GM23338 (cell line): Measurements from ENCODE around the gene SMIM10L1. TPM values are rescaled to one million over a fixed set of nuclear protein-coding genes. Genes with fewer than 3 reads are reported as not detected.

ENCODE experiments used
- ATAC-seq: fragments of 200-7000 bp; cut with Tn5 transposase; 3 replicates; pipeline ENCODE4 v1.9.1; 2020
- DNase-seq: peaks from one replicate; pipeline ENCODE4 v3.0.0-alpha.2; 2015; ENCODE audit warnings: low spot score
- H2AFZ ChIP-seq: fragments of 200-600 bp; sonication (generic); 2 replicates; pipeline ENCODE4 v1.8.0; 2016; ENCODE audit warnings: antibody characterized with exemption, mild to moderate bottlenecking, moderate library complexity
- H3F3A ChIP-seq: fragments of 200-600 bp; sonication (generic); replicated peaks from 2 replicates; pipeline ENCODE4 v1.8.0; 2017; ENCODE audit warnings: antibody characterized with exemption, mixed run types, low read depth
- H3K27ac ChIP-seq: fragments of 200-600 bp; sonication (generic); 2 replicates; pipeline ENCODE4 v1.6.1; 2016; ENCODE audit warnings: low read depth
- H3K27me3 ChIP-seq: fragments of 200-600 bp; sonication (generic); 2 replicates; pipeline ENCODE4 v1.8.0; 2016; ENCODE audit warnings: mild to moderate bottlenecking, mixed run types, moderate library complexity; ENCODE audit not compliant: insufficient read depth
- H3K36me3 ChIP-seq: fragments of 200-600 bp; sonication (generic); 2 replicates; pipeline ENCODE4 v1.8.0; 2016; ENCODE audit warnings: mild to moderate bottlenecking; ENCODE audit not compliant: insufficient read depth
- H3K4me1 ChIP-seq: fragments of 200-600 bp; sonication (generic); 2 replicates; pipeline ENCODE4 v1.8.0; 2016; ENCODE audit warnings: mild to moderate bottlenecking, moderate library complexity; ENCODE audit not compliant: insufficient read depth
- H3K4me2 ChIP-seq: fragments of 200-600 bp; sonication (generic); 2 replicates; pipeline ENCODE4 v1.7.1; 2017; ENCODE audit warnings: mixed run types
- H3K4me3 ChIP-seq: fragments of 200-600 bp; sonication (generic); 2 replicates; pipeline ENCODE4 v1.6.1; 2016; ENCODE audit warnings: mixed run types
- H3K79me2 ChIP-seq: fragments of 200-600 bp; sonication (generic); replicated peaks from 2 replicates; pipeline ENCODE4 v1.8.0; 2017; ENCODE audit warnings: mild to moderate bottlenecking; ENCODE audit not compliant: insufficient read depth
- H3K9me2 ChIP-seq: fragments of 200-600 bp; sonication (generic); 2 replicates; pipeline ENCODE4 v1.8.0; 2017; ENCODE audit not compliant: insufficient read depth
- H4K20me1 ChIP-seq: fragments of 200-600 bp; sonication (generic); replicated peaks from 2 replicates; pipeline ENCODE4 v1.8.0; 2017; ENCODE audit warnings: mild to moderate bottlenecking; ENCODE audit not compliant: insufficient read depth
- H3K27ac Mint-ChIP-seq: 2 replicates; pipeline ENCODE4 v1.8.0; 2020; ENCODE audit warnings: inconsistent platforms, mild to moderate bottlenecking, moderate library complexity, mixed read lengths
- H3K27me3 Mint-ChIP-seq: 3 replicates; pipeline ENCODE4 v1.8.0; 2022; ENCODE audit warnings: low read depth, mild to moderate bottlenecking, moderate library complexity, mixed read lengths, inconsistent platforms; ENCODE audit not compliant: insufficient read depth, poor library complexity
- H3K36me3 Mint-ChIP-seq: 3 replicates; pipeline ENCODE4 v1.8.0; 2021; ENCODE audit warnings: low read depth, mild to moderate bottlenecking, inconsistent platforms, moderate library complexity, mixed read lengths
- H3K4me1 Mint-ChIP-seq: 3 replicates; pipeline ENCODE4 v1.8.0; 2020; ENCODE audit warnings: mild to moderate bottlenecking, inconsistent platforms, mixed read lengths
- H3K4me3 Mint-ChIP-seq: 3 replicates; pipeline ENCODE4 v1.8.0; 2021; ENCODE audit warnings: moderate library complexity, mild to moderate bottlenecking, inconsistent platforms, mixed read lengths
- H3K9me3 Mint-ChIP-seq: 3 replicates; pipeline ENCODE4 v1.8.0; 2020; ENCODE audit warnings: moderate library complexity, mild to moderate bottlenecking, inconsistent platforms, mixed read lengths
- EZH2 ChIP-seq: fragments of 200-600 bp; sonication (generic); IDR thresholded peaks from one replicate; pipeline ENCODE4 v1.8.0; 2017; ENCODE audit warnings: antibody characterized with exemption, mild to moderate bottlenecking, low read depth; ENCODE audit not compliant: unreplicated experiment
- ZNF331 ChIP-seq: fragments of 250-450 bp; sonication (Bioruptor Pico); IDR thresholded peaks from 2 replicates; pipeline ENCODE4 v1.5.0; 2020; ENCODE audit warnings: low read depth, mild to moderate bottlenecking, moderate library complexity
- ZNF462 ChIP-seq: fragments of 250-450 bp; sonication (Bioruptor Pico); IDR thresholded peaks from 2 replicates; pipeline ENCODE4 v1.5.0; 2020; ENCODE audit warnings: mild to moderate bottlenecking, moderate library complexity
- polyA plus RNA-seq: library from polyadenylated mRNA; unstranded; fragments of >200 nt; fragmentation: Nextera tagmentation; extraction: Ambion mirVana; gene quantifications from 2 replicates; pipeline ENCODE4 v1.2.1, GENCODE V29; 2016
- total RNA-seq: library from RNA; depleted of rRNA; stranded (reverse); fragments of >200 nt; shearing (Covaris generic); gene quantifications from 2 replicates; pipeline ENCODE4 v1.2.3, GENCODE V29; 2014

Gene SMIM10L1
- total and polyA plus RNA-seq, 2 experiments from 2014 or later, result 9.3 to 22.0 TPM

- no peak for TF ChIP-seq EZH2
These were observed 18.3 kb upstream of the SMIM10L1 start (continued) for GRCh38 chr12:11152725-11153124.

- H3K9me2 ChIP-seq, result no peaks in the 10 kb centered on the region
- no peaks in the 10 kb centered on the region for H3K36me3 ChIP-seq
- H3K4me2 ChIP-seq, result peak overlapping the region; percentile 50
- ATAC-seq (peak; percentile 38; the same call in 1 of the 3 replicates), DNase-seq (peak; percentile 33)
- H3K79me2 ChIP-seq, result peaks cover 89% of the 10 kb centered on the region
- H3K27ac Mint-ChIP-seq, result peak overlapping the region; percentile 56; the same call in 1 of the 2 replicates
- H3K4me3 Mint-ChIP-seq, result 0 out of 3 replicates have a peak overlapping the region, but pooled peaks have one; percentile 7
- H3K27me3 Mint-ChIP-seq, result no peaks in the 10 kb centered on the region
- no peak overlapping the region for H3K27ac ChIP-seq
- H3F3A ChIP-seq, result no peaks in the 10 kb centered on the region
- peaks cover 30% of the 10 kb centered on the region; the same call in 2 of the 3 replicates for H3K9me3 Mint-ChIP-seq
- H4K20me1 ChIP-seq, result no peaks in the 10 kb centered on the region; the same call in 1 of the 2 replicates
- peaks cover 16% of the 10 kb centered on the region for H3K4me1 ChIP-seq
- no peak overlapping the region for H2AFZ ChIP-seq
- no peaks in the 10 kb centered on the region for H3K27me3 ChIP-seq
- H3K4me1 Mint-ChIP-seq, result peaks cover 27% of the 10 kb centered on the region
- H3K4me3 ChIP-seq, result 0 out of 2 replicates have a peak overlapping the region, but pooled peaks have one; percentile 25
- TF ChIP-seq ZNF331 (CRISPR knock-in tag) (no peak), ZNF462 (CRISPR knock-in tag) (peak; percentile 81)
- peaks cover 50% of the 10 kb centered on the region for H3K36me3 Mint-ChIP-seq
These were observed 16.5 kb upstream of the SMIM10L1 start for GRCh38 chr12:11154400-11154925.
